T-helper 2 cell treated with Interferon-gamma antibody and Interleukin-4, amounts not matched to agents 5 μg/mL and 100 μg/mL, for 36 hours (primary cell): ENCODE measurements around the gene POLD2.
A peak's percentile ranks its signal among the peaks of the same experiment; 100 is the strongest.

ENCODE experiments used
- DNase-seq: peaks from one replicate; pipeline ENCODE4 v3.0.0; 2021; ENCODE audit warnings: low spot score
- H3K27ac Mint-ChIP-seq: one replicate; pipeline ENCODE4 v1.8.0; 2021; ENCODE audit warnings: mild to moderate bottlenecking, mixed read lengths
- H3K27me3 Mint-ChIP-seq: one replicate; pipeline ENCODE4 v1.8.0; 2021; ENCODE audit warnings: low read depth, mixed read lengths
- H3K36me3 Mint-ChIP-seq: one replicate; pipeline ENCODE4 v1.8.0; 2021; ENCODE audit warnings: low read depth, mixed read lengths
- H3K4me1 Mint-ChIP-seq: one replicate; pipeline ENCODE4 v1.8.0; 2021; ENCODE audit warnings: low read depth, mixed read lengths
- H3K4me3 Mint-ChIP-seq: one replicate; pipeline ENCODE4 v1.8.0; 2022; ENCODE audit warnings: mild to moderate bottlenecking, moderate library complexity, mixed read lengths
- H3K9me3 Mint-ChIP-seq: one replicate; pipeline ENCODE4 v1.8.0; 2021; ENCODE audit warnings: mixed read lengths

Gene POLD2

GRCh38 chr7:44084701-44085100, 38.6 kb downstream of the POLD2 start:
- no peaks in the 10 kb centered on the region for H3K9me3 Mint-ChIP-seq
- peaks cover 7% of the 10 kb centered on the region for H3K36me3 Mint-ChIP-seq
- no peak for DNase-seq
- H3K4me3 Mint-ChIP-seq, result no peak overlapping the region
- no peaks in the 10 kb centered on the region for H3K27me3 Mint-ChIP-seq
- H3K4me1 Mint-ChIP-seq, result peaks cover 14% of the 10 kb centered on the region
- H3K27ac Mint-ChIP-seq, result no peak overlapping the region

DNA sequence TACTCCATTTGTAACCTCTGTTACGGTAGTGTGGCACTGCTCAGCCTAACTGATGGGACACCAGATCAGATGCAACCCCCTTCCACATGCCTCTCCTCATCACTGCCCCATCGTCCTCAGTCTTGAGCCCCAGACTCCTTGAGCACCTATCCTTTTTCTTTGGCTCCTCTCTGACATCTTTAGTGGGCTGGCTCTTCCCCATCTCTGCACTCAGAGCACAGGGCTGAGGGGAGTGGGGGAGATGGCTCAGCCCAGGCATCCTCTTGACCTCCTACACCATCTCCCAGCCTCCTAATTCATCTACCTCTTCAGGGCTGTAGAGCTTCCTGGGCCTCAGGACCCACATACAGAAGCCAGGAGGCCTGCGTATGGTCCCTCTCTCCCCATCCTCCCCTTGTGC, 39.6 kb downstream of the POLD2 start:
- H3K27ac Mint-ChIP-seq, result no peak overlapping the region
- peaks cover 7% of the 10 kb centered on the region for H3K36me3 Mint-ChIP-seq
- peak overlapping the region; percentile 37 for H3K4me3 Mint-ChIP-seq
- DNase-seq, result no peak
- H3K9me3 Mint-ChIP-seq, result no peaks in the 10 kb centered on the region
- H3K27me3 Mint-ChIP-seq, result no peaks in the 10 kb centered on the region
- peaks cover 14% of the 10 kb centered on the region for H3K4me1 Mint-ChIP-seq

- peak overlapping the region; percentile 80 for H3K4me3 Mint-ChIP-seq
- H3K4me1 Mint-ChIP-seq, result peaks cover 20% of the 10 kb centered on the region
- H3K27me3 Mint-ChIP-seq, result no peaks in the 10 kb centered on the region
- no peaks in the 10 kb centered on the region for H3K9me3 Mint-ChIP-seq
- DNase-seq, result peak; percentile 98
- H3K36me3 Mint-ChIP-seq, result peaks cover 17% of the 10 kb centered on the region
- peak overlapping the region; percentile 80 for H3K27ac Mint-ChIP-seq
These were observed 40.7 kb downstream of the POLD2 start for GRCh38 chr7:44082541-44083207.

DNA sequence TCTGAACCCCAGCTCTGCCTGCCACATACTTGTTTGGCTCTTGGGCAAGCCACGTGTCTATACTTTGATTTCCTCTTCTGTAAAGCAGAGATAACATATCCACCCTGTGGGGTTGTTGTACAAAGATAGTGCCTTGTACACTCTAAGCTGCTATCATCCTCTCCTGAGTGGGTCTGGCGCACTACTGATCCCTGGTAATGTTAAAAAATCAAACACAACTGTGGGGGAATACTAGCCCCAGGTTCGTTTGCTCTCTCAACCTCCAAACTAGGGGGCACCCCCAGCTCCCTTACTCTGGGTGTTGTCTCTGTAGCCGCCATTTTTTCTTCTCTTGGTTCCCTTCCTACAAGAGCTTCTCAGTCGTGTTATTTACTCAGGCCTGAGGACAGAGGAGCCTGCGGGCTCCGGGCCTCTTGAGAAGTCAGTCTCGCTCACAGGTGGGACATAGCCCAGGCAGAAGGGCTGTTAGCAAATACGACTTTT, 42.0 kb downstream of the POLD2 start:
- H3K27me3 Mint-ChIP-seq, result no peaks in the 10 kb centered on the region
- no peak for DNase-seq
- no peaks in the 10 kb centered on the region for H3K9me3 Mint-ChIP-seq
- peaks cover 24% of the 10 kb centered on the region for H3K36me3 Mint-ChIP-seq
- peaks cover 21% of the 10 kb centered on the region for H3K4me1 Mint-ChIP-seq
- peak overlapping the region; percentile 95 for H3K27ac Mint-ChIP-seq
- H3K4me3 Mint-ChIP-seq, result peak overlapping the region; percentile 80

DNA sequence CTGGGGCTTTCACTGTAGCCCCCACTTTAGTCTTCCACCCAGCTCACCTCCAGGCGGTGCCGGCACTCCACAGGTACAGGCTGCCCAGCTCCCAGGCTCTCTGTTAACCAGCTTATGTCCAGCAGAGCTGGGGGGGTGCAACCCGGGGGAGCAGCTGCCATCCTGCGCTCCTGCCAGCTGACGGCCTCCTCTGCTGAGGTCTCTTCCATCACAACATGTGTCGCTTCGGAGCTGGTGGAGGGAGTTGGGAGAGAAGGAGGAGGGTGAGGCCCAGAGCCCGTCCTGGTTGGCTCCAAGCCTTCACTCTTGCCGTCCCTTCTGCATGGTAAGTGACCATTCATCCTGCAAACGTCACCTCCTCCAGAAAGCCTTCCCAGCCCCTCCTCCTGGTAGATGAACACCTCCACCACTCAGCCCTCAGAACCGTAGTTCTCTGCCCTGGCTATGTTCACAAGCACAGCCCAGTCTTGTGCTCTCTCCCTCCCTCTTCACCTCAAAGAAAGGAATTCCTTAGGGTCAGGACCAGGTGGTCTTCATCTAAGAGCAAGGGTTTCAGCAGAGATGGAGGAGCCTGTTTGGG, 42.6 kb downstream of the POLD2 start:
- Mint-ChIP-seq H3K4me1 (peaks cover 21% of the 10 kb centered on the region), H3K27me3 (no peaks in the 10 kb centered on the region), H3K9me3 (no peaks in the 10 kb centered on the region), H3K4me3 (peak overlapping the region; percentile 80), H3K36me3 (peaks cover 24% of the 10 kb centered on the region), H3K27ac (peak overlapping the region; percentile 95)
- DNase-seq, result no peak

- no peaks in the 10 kb centered on the region for H3K27me3 Mint-ChIP-seq
- H3K9me3 Mint-ChIP-seq, result no peaks in the 10 kb centered on the region
- peaks cover 21% of the 10 kb centered on the region for H3K4me1 Mint-ChIP-seq
- no peak overlapping the region for H3K27ac Mint-ChIP-seq
- no peak for DNase-seq
- peaks cover 24% of the 10 kb centered on the region for H3K36me3 Mint-ChIP-seq
- no peak overlapping the region for H3K4me3 Mint-ChIP-seq
These were observed 43.2 kb downstream of the POLD2 start for GRCh38 chr7:44080118-44080517.

GRCh38 chr7:44079331-44080021, 43.9 kb downstream of the POLD2 start:
- H3K9me3 Mint-ChIP-seq, result no peaks in the 10 kb centered on the region
- H3K4me1 Mint-ChIP-seq, result peaks cover 21% of the 10 kb centered on the region
- H3K4me3 Mint-ChIP-seq, result no peak overlapping the region
- H3K36me3 Mint-ChIP-seq, result peaks cover 28% of the 10 kb centered on the region
- no peak for DNase-seq
- H3K27me3 Mint-ChIP-seq, result no peaks in the 10 kb centered on the region
- no peak overlapping the region for H3K27ac Mint-ChIP-seq

DNA sequence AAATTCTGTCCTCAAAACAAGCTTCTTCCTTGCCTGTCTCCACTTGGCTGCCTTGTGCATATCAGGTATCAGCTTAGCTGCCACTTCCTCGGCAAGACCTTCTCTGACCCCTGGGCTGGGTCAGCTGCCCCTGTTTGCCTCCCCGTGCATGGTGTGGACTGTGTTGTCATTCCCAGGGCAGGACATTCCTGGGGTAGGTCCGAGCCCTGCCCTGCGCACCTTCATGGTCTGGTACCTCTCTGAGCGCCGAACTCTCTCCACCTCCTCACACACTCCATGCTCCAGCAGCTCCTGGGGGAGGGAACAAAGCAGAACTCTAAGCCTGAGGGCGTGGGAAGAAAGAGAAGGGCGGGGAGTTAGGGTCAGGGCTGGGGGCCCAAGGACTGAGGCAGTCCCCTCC, 44.8 kb downstream of the POLD2 start:
- Mint-ChIP-seq H3K4me1 (peaks cover 21% of the 10 kb centered on the region), H3K27me3 (no peaks in the 10 kb centered on the region), H3K9me3 (no peaks in the 10 kb centered on the region), H3K36me3 (peaks cover 33% of the 10 kb centered on the region), H3K4me3 (no peak overlapping the region), H3K27ac (no peak overlapping the region)
- no peak for DNase-seq

DNA sequence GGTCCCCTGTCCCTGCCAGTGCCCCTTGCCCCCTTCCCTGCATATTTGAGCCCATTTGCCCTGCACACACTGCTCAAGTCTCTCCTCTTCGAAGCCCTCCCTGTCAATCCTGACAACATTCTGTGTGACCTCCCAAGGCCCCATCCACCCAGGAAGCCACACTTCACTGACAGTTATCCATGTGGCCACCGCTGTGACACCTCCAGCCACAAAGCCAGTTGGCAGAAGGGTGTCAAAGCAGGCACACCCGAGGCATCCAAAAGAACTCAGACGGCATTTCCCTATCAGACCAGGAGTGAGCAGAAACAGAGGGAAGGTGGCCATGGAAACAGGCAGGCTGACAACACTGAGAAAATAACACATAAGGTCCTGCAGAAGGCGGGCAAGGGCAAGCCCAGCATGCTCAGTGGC, 45.7 kb downstream of the POLD2 start:
- Mint-ChIP-seq H3K4me1 (peaks cover 15% of the 10 kb centered on the region), H3K4me3 (no peak overlapping the region), H3K27ac (no peak overlapping the region), H3K27me3 (no peaks in the 10 kb centered on the region), H3K36me3 (peaks cover 39% of the 10 kb centered on the region), H3K9me3 (no peaks in the 10 kb centered on the region)
- no peak for DNase-seq

- Mint-ChIP-seq H3K4me3 (no peak overlapping the region), H3K9me3 (no peaks in the 10 kb centered on the region)
These were observed 46.3 kb downstream of the POLD2 start for GRCh38 chr7:44077061-44077460.

GRCh38 chr7:44076101-44076895, 47.0 kb downstream of the POLD2 start:
- Mint-ChIP-seq H3K9me3 (no peaks in the 10 kb centered on the region), H3K4me1 (peaks cover 13% of the 10 kb centered on the region), H3K4me3 (no peak overlapping the region), H3K36me3 (peaks cover 46% of the 10 kb centered on the region), H3K27me3 (no peaks in the 10 kb centered on the region), H3K27ac (no peak overlapping the region)
- no peak for DNase-seq

More at GRCh38 chr7:44077061-44077460, 46.3 kb downstream of the POLD2 start:
- Mint-ChIP-seq H3K4me1 (peaks cover 15% of the 10 kb centered on the region), H3K36me3 (peaks cover 44% of the 10 kb centered on the region), H3K27me3 (no peaks in the 10 kb centered on the region), H3K27ac (no peak overlapping the region)
- no peak for DNase-seq

DNA sequence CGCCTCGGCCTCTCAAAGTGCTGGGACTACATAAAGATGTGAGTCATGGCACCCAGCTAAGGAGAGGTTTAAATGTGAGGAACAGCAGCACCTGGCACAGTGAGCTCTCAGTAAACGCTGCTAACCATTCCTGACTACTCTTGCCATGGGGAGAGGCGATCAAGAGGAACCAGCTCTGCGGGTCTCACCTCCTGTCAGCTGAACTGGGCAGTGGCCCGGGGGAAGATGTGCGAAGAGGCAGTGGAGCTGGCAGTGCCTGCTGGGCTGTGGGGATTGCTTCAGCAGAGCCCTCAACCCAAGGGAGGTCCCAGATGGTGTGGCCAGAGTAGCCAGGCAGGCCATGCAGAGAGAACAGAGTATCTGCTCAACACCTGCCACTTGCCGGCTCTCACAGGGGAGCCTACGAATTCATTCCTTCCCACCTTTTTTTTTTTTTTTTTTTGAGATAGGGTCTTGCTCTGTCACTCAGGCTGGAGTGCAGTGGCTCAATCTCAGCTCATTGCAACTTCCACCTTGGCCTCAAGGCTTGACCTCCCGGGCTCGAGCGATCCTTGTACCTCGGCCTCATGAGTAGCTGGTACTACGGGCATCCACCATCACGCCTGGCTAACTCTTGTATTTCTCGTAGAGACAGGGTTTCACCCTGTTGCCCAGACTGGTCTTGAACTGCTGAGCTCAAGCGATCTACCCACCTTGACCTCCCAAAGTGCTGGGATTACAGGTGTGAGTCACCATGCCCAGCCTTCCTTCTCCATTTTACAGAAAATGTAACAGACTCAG, 47.9 kb downstream of the POLD2 start:
- peaks cover 41% of the 10 kb centered on the region for H3K36me3 Mint-ChIP-seq
- no peak for DNase-seq
- peaks cover 7% of the 10 kb centered on the region for H3K4me1 Mint-ChIP-seq
- H3K27me3 Mint-ChIP-seq, result no peaks in the 10 kb centered on the region
- no peak overlapping the region for H3K4me3 Mint-ChIP-seq
- no peak overlapping the region for H3K27ac Mint-ChIP-seq
- H3K9me3 Mint-ChIP-seq, result no peaks in the 10 kb centered on the region

DNA sequence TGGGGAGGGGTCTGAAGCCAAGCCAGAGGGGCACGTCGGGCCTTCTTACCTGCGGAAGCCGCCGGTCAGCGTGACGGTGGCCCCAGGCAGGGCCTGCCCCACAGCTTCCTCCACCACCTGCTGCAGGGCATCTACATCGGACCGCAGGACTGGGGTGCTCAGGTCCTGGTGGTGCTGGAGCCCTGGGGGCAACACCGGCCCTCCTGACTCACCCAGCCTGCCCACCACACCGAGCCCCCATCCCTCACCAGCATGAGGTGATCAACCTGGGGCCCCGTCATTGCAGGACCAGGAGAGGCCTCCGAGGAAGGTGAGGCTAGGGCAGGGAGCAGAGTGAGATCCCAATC, 49.0 kb downstream of the POLD2 start:
- peaks cover 7% of the 10 kb centered on the region for H3K4me1 Mint-ChIP-seq
- no peak overlapping the region for H3K27ac Mint-ChIP-seq
- H3K27me3 Mint-ChIP-seq, result no peaks in the 10 kb centered on the region
- peaks cover 41% of the 10 kb centered on the region for H3K36me3 Mint-ChIP-seq
- DNase-seq, result no peak
- H3K4me3 Mint-ChIP-seq, result no peak overlapping the region
- no peaks in the 10 kb centered on the region for H3K9me3 Mint-ChIP-seq
